COLO829 (cell line): ENCODE data around the gene FBXO2.

Experiments
- DNase-seq: peaks from one replicate; pipeline ENCODE4 v3.0.0; 2012; ENCODE audit warnings: low spot score

The FBXO2 gene, protein sequence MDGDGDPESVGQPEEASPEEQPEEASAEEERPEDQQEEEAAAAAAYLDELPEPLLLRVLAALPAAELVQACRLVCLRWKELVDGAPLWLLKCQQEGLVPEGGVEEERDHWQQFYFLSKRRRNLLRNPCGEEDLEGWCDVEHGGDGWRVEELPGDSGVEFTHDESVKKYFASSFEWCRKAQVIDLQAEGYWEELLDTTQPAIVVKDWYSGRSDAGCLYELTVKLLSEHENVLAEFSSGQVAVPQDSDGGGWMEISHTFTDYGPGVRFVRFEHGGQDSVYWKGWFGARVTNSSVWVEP

DNA sequence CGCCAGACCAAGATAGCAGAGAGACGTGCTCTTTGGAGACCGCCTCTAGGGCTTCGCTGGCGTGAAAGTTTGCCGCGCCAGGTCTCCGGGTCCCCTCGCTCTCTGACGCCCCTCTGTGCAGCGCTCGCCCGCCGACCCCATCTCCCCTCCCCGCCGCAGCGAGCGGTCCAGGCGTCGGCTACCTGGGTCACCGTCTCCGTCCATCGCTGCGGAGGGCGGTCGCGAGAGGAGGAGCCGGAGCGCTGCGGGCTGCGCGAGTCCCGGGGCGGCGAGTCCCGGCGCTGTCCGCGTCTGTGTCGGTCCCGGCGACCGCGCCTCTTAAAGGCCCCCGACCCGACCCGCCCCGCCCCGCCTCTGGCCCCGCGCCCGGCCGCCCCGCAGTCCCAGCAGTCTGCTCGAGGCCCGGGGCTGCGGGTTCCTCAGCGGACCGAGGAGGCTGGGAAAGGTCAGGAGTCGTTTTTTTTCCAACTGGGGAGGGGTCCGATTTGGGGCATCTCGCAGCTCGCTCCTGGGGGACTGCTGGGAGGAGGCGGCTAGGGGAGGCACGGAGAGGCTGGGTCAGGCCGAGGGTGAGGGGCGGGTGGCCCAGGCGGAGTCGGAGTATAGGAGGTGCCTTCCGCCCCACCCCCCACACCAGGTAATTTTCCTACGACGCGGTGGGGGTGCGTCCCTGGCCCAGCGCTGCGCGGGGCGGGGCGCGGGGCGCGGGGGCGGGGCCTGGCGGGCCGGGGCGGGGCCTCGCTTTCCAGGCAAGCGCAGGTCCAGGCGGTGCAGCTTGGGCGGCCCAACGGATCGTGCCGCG lies at the start of gene FBXO2, which contains the start of gene FBXO44:
TSS of gene FBXO2 (minus strand) at position 293 of the 802 bp plus-strand sequence. CDS start at position 204, 89 bp downstream.
TSS of gene FBXO44 (plus strand) at position 741 of the 802 bp plus-strand sequence. CDS start 959 bp downstream, outside the sequence.
- no peak for DNase-seq

- DNase-seq = peak; percentile 28
These were observed 49.3 kb upstream of the FBXO2 start for GRCh38 chr1:11703357-11704193.

DNA sequence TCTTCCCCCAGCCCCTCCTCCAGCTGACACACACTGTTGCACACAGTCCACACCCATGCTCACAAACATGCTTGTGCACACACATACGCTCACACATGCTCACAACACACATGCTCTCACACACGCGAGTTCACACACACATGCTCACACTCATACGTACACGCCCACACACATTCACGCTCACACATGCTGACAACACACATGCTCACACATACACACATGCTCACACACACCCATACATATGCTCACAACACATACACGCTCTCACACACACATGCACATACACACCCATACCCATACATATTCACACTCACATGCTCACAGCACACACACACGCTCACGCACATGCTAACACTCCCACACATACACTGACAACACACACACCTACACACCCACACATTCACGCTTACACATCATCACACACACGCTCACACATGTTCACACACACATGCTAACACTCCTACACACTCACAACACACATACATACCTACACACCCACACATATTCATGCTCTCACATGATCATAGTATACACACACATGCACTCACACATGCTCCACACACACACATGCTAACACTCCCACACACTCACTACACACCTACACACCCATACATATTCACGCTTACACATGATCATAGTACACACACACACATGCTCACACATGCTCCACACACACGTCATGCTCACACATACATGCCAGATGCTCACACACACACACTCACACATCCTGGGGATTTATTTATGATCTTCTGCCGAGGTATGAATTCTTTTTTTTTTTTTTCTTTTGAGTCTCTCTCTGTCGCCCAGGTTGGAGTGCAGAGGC lies 48.0 kb upstream of the FBXO2 start:
- no peak for DNase-seq

DNA sequence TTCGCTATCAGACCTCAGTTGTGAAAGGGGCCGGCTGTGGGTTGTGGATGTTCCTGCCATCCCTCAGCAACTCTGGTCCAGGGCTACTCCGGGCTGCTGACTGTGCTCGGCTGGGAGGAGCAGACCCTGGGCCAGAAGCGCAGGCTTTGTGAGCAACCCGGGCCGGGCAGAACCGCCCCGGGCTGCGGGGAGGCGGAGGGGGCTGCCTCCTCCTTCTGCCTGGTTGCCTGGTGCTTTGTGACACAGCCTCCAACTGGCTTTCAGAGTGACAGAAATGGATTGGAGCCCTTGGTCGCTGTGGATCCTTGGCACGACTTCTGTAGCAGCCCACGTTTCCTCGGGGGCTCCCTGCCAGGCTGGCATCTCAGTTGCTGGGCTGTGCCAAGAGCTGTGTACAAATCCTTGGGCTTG lies 47.3 kb upstream of the FBXO2 start:
- DNase-seq = no peak

- no peak for DNase-seq
These were observed 46.6 kb upstream of the FBXO2 start for GRCh38 chr1:11700601-11701467.

- no peak for DNase-seq
These were observed 43.6 kb upstream of the FBXO2 start for GRCh38 chr1:11697893-11698210.

DNA sequence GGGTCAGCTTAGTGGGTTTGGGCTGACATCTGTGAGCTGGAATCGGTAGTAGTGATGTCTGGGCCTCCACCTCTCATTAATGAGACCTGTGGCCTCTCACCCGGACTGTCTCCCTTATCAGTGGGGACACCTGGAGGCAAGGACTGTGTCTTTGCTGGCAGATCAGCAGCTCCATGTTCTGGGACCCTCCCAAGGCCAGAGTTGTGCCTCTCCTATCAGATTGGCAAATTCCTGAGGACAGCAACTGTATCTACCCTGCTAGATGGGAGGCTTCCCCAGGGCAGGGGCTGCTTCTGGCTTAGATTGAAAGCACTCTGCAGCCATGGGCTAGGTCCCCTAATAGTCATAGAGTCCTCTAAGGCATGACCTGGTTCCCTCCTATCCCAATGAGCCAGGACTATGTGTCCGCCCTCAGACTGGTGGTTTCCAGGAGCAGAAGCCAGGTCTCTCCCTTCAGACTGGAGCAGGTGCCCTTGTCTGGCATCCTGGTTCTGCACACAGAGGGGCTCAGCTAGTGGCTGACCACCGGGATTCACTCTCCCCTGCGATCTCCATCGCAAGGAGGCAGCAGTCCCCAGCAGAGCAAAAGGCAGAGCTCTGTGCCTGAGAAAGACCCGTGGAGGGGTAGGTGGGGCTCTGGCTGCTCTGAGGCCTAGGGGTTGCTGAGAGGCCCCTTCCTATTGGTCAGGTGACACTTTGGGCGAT lies 43.1 kb upstream of the FBXO2 start:
- DNase-seq = no peak

DNA sequence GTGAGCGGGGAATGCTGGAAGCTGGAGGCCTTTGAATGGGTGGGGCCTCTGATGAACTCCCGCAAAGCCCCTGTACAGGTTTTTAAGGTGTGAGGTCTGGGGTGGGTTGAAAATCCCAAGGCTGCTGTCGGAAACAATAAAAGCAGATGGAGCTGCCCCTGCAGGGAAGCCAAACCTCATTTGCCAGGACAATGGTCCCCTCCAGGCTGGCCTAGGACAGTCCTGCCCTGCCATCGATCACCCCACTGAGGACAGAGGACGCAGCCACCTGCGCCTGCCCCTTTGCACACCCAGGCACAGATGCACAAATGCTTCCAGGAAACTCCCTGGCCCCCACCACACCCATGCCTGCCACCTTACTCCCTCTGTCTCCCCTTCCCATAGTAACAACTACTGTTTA lies 41.6 kb upstream of the FBXO2 start:
- no peak for DNase-seq

- no peak for DNase-seq
These were observed 39.7 kb upstream of the FBXO2 start for GRCh38 chr1:11693917-11694316.

DNA sequence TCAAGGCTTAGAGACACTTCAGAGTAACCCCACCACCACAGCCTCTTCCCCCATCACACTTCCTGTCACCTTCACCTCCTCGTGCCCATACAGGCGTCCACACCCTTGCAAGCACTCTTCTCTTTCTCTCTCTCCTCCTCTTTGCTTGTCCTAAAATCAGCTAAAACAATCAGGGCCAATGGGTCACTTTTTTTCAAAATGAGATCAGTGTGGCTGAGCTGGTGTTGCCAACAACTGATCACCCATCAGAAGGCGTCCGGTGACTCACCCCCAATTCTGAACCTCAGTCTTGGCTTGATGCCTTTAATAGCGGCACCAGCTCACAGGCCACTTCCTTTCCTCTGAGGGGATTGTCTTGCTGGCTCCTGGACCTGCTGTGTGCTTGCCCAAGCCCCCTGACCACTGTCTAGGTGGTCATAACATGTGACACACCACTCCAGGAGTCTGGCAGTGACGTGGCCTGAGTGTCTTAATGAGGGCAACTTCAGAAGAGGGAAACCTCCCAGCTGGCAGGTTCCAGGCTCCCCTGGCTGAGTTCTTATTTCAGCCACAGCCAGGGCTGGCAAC lies 38.9 kb upstream of the FBXO2 start:
- peak; percentile 66 for DNase-seq

GRCh38 chr1:11691928-11692711 lies 37.9 kb upstream of the FBXO2 start:
- no peak for DNase-seq

- DNase-seq = no peak
These were observed 37.2 kb upstream of the FBXO2 start, which contains the start of gene DRAXIN for GRCh38 chr1:11691302-11691914. DRAXIN (plus strand) TSS chr1:11691710; CDS start chr1:11706259, 14,549 bp downstream.

- DNase-seq = no peak
These were observed 36.4 kb upstream of the FBXO2 start for GRCh38 chr1:11690397-11691301.

GRCh38 chr1:11688506-11688905 lies 34.3 kb upstream of the FBXO2 start:
- DNase-seq = no peak

DNA sequence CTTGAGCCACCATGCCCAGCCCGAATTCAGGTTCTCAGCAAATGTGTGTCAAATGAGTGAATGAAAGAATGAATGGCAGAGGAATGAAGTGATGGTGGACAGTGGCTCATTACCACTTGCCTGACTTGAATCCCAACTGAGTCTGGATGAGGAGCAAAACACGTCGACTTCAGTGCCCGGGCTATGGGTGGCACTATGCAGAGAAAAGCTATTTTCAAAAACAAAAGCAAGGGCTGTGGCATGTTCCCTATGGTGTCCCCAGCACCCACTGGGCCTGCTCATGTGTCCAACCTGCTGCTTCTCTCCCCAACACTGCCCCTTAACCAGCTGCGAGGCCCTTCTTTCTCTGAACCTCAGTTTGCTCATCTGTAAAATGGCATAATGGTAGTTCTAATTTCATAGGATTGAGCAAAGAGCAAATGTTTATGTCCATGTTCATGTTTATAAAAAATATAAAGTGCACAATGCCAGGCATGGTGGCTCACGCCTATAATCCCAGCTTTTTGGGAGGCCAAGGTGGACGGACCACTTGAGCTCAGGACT lies 31.1 kb upstream of the FBXO2 start:
- no peak for DNase-seq

DNA sequence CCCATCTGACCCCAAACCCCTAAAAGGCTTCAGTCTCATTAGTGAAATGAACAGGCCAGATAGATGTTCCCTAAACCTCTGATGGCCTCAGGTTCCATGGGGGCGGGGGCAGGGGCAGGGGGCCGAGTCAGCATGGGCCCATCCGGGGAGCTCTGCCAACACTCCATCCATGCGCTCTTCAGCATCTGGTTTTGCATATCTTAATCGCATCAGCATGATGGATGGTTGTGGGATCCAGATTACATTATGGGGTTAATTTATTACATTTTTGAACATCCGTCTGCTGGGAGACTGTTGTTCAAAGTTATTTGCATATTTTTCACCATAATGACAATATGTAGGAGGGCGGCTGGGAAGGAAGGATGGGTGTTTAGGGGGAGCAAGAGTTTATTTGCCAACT lies 29.8 kb upstream of the FBXO2 start:
- no peak for DNase-seq

DNA sequence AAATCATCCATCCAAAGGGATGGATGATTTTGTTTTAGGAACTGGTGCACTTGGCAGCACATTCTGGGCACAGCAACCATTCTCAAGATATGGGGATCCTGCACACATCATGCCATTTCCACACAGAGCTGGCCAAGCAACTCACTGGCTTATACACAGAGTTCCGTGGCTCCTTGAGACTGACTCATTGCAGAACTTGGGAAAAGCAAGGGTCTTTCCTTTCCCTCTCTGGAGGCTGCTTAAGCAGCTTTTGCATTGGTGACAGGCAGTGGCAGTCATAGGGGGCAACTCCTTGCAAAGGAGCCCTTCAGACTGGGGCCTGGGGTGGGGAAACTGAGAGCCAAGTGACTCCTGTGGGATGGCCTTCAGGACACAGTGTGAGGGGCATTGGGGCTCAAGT lies 28.6 kb upstream of the FBXO2 start:
- DNase-seq = no peak
